Sigmoid colon (tissue), 7 donors: ENCODE data around the gene MTCL1. TPM values are rescaled to one million over a fixed set of nuclear protein-coding genes. Genes with fewer than 3 reads are reported as not detected.

Source experiments
- DNase-seq: peaks from one replicate; pipeline ENCODE4 v3.0.0-alpha.2; 2019
- H3K27ac ChIP-seq, 4 donors: fragments of 200-600 bp; sonication (generic); one replicate each; pipeline ENCODE4 v1.5.1; 2016 to 2019; ENCODE audit warnings: mild to moderate bottlenecking in 1 of 4
- H3K27me3 ChIP-seq, 3 donors: fragments of 200-600 bp; sonication (generic); one replicate each; pipeline ENCODE4 v1.5.1; 2019; ENCODE audit warnings: mild to moderate bottlenecking in 1 of 3
- H3K36me3 ChIP-seq, 4 donors: fragments of 200-600 bp; sonication (generic); one replicate each; pipeline ENCODE4 v1.5.1; 2016 to 2019
- H3K4me1 ChIP-seq, 4 donors: fragments of 200-600 bp; sonication (generic); one replicate each; pipeline ENCODE4 v1.5.1; 2017 to 2019
- H3K4me3 ChIP-seq, 4 donors: fragments of 200-600 bp; sonication (generic); one replicate each; pipeline ENCODE4 v1.5.1; 2017 to 2019; ENCODE audit warnings: mild to moderate bottlenecking in 2 of 4, moderate library complexity in 1 of 4
- H3K9me3 ChIP-seq, 4 donors: fragments of 200-600 bp in 3 of 4; sonication (generic) in 3 of 4; one replicate each; pipeline versions ENCODE4 v1.5.1 to v1.6.1; 2013 to 2019
- EP300 ChIP-seq, 4 donors: sonication (generic); formaldehyde crosslinking; IDR thresholded peaks; one replicate each; pipeline ENCODE4 v1.6.1; 2017; ENCODE audit warnings: antibody characterized with exemption in 4 of 4
- POLR2A ChIP-seq, 2 donors: fragments of 450-650 bp; IDR thresholded peaks; one replicate each; pipeline ENCODE4 v1.6.1; 2016; ENCODE audit warnings: antibody characterized with exemption in 2 of 2, mild to moderate bottlenecking in 2 of 2, moderate library complexity in 2 of 2
- POLR2AphosphoS5 ChIP-seq, 4 donors: sonication (generic); formaldehyde crosslinking; IDR thresholded peaks; one replicate each; pipeline ENCODE4 v1.6.1; 2017; ENCODE audit warnings: antibody characterized with exemption in 4 of 4
- WGBS, 2 donors: extraction: QIAGEN DNeasy Blood & Tissue Kit; methylation state at CpG; one replicate each; pipeline ENCODE4 v1.1.7; 2013; 5-methylcytosine and 5-hydroxymethylcytosine counted together
- intact Hi-C: fragments of 100-400 bp; cut with DNase I; formaldehyde crosslinking; loops from one replicate; pipeline ENCODE4 v1.15.1; 2023
- polyA plus RNA-seq, 3 donors: library from polyadenylated mRNA; stranded (reverse); fragments of 200-250 nt; gene quantifications; one replicate each; pipeline ENCODE4 v1.2.3, GENCODE V29; 2013
- total RNA-seq, 4 donors: library from RNA; depleted of rRNA; stranded (reverse); fragments of >200 nt; gene quantifications; one replicate each; pipeline ENCODE4 v1.1.0, GENCODE V29; 2016
- TF ChIP-seq, protein P1 (sequence below), 4 experiments: fragments of 450-650 bp in 3 of 4; fragments of 200-600 bp in 1 of 4; IDR thresholded peaks; one replicate each; pipeline ENCODE4 v1.5.1; 2016 to 2019; ENCODE audit warnings: antibody characterized with exemption in 4 of 4, mild to moderate bottlenecking in 3 of 4, moderate library complexity in 2 of 4
- donor health status: healthy with polysubstance abuse.
- donor health status: Bipolar disorder and iron deficiency.
- donor health status: healthy.

MTCL1 gene
- total and polyA plus RNA-seq, 7 donors = 0.69 to 133 (median 58.5) TPM

DNA sequence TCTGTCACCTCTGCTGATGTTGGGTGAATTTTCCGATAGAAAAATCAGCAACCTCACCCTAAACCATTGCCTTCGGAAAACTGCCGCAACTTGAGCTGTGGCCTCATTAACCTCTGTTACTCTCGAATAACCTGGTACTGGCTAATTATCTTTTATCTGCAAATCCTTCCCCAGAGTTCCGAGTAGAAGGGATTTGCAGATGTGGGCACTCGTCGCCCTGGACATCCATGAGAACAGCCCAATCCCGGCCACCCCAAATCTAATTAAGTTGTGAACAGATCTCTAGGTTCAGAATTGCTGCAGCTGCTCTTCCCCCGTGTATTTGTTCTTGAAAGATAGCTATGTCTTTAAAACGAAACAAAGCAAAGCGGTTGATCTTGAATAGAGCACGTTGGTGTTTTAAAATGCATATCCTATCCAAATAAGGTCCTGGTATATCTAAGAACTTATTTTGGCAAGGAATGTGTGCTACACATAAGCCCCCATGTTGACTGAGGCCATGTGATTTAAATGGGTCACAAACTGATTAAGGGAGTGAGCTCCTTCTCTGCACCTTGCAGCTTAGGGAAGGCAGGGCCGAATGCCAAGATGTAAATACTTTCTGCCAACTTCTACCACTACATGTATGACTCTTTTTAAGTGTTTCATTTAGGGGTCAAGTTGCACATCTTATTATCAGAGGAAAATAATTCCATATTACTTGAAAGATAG lies 88.2 kb downstream of the MTCL1 start:
- Histone ChIP-seq H3K36me3 (peaks cover 0 to 32% (median 15%) of the 10 kb centered on the region in 4 donors), H3K4me3 (no peak overlapping the region), H3K27ac (peak overlapping the region in 3 of 4 donors; percentile 80 to 93 (median 82)), H3K9me3 (no peaks in the 10 kb centered on the region), H3K4me1 (peaks cover 0 to 68% (median 46%) of the 10 kb centered on the region in 4 donors), H3K27me3 (no peaks in the 10 kb centered on the region)
- intact Hi-C loops = no loop called here
- 48 to 79% methylated on average over 13 of the region's 13 CpGs for WGBS, 2 donors
- DNase-seq = no peak
- no peak for TF ChIP-seq POLR2A (IDR thresholded peaks at IDR 0.05)
- no peak for TF ChIP-seq POLR2AphosphoS5 (IDR thresholded peaks at IDR 0.05)
- TF ChIP-seq, protein P1, sequence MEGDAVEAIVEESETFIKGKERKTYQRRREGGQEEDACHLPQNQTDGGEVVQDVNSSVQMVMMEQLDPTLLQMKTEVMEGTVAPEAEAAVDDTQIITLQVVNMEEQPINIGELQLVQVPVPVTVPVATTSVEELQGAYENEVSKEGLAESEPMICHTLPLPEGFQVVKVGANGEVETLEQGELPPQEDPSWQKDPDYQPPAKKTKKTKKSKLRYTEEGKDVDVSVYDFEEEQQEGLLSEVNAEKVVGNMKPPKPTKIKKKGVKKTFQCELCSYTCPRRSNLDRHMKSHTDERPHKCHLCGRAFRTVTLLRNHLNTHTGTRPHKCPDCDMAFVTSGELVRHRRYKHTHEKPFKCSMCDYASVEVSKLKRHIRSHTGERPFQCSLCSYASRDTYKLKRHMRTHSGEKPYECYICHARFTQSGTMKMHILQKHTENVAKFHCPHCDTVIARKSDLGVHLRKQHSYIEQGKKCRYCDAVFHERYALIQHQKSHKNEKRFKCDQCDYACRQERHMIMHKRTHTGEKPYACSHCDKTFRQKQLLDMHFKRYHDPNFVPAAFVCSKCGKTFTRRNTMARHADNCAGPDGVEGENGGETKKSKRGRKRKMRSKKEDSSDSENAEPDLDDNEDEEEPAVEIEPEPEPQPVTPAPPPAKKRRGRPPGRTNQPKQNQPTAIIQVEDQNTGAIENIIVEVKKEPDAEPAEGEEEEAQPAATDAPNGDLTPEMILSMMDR (IDR thresholded peaks at IDR 0.05) = no peak
- no peak for TF ChIP-seq EP300 (IDR thresholded peaks at IDR 0.05)

DNA sequence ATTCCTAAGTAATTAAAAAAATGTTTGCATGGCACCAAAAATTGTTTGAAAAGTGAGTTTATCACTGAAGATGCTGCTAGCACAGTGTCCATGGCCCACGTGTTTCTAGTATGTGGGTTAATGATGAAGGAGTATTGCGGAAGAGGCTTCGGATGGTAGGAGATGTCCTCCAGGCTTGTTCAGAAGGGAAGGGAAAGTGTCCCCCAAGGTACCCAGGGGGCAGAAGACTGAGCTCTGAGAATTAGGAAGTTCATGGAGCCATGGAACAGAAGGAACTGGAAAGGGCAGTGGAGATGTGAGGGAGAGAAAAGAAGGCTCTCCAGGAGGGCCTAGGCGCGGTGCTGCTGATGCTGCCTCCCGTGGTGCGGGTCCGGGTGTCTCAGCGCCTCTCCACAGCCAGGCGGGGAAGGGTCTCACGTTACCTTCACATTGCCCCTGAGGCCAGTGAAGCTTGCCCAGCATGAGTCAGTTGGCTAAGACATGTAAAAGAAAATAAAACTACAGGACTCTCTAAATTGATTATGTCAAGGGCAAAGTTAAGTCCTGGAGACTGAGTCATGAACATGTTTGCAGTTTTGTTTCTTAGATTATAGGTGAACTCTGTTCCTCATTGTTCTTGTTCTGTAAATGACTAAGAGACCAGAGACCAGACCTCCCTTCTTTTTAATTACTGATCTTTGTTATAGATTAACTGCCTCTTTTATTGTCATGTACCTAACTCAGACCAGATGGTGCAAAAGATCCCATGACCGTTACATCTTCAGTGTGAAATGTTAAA lies 89.0 kb downstream of the MTCL1 start:
- 32 to 75% methylated on average over 12 of the region's 12 CpGs for WGBS, 2 donors
- H3K27me3 ChIP-seq = no peaks in the 10 kb centered on the region
- peaks cover 0 to 28% (median 16%) of the 10 kb centered on the region in 4 donors for H3K36me3 ChIP-seq
- H3K4me3 ChIP-seq = no peak overlapping the region
- H3K27ac ChIP-seq = peak overlapping the region in 3 of 4 donors; percentile 80 to 93 (median 82)
- H3K9me3 ChIP-seq = no peaks in the 10 kb centered on the region
- no peak for DNase-seq
- TF ChIP-seq POLR2A (IDR thresholded peaks at IDR 0.05) (no peak), EP300 (IDR thresholded peaks at IDR 0.05) (no peak), POLR2AphosphoS5 (IDR thresholded peaks at IDR 0.05) (no peak)
- TF ChIP-seq, protein P1 (IDR thresholded peaks at IDR 0.05) = no peak
- intact Hi-C loops = no loop called here
- peaks cover 0 to 75% (median 53%) of the 10 kb centered on the region in 4 donors for H3K4me1 ChIP-seq

DNA sequence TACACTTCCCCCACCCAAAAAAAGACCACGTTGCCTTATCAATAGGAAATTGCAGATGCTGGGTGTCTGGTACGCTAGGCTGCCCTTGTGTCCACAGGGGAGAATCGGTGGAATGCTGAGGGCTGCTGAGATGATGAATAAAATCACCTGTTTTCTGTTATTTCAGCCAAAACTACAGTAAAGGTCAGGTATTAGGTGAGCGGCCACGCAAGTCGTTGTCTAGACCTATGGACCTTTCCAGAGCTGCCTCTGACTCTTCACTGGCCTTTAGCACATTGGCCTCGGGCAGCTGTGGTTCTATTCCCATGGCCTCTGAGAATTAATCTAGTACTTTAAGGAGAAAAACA lies 89.6 kb downstream of the MTCL1 start:
- intact Hi-C loops = no loop called here
- H3K27ac ChIP-seq = peak overlapping the region in 3 of 4 donors; percentile 80 to 93 (median 82)

GRCh38 chr18:8795586-8796325 lies 90.4 kb downstream of the MTCL1 start:
- DNase-seq = no peak
- WGBS, 2 donors = 62 to 82% methylated on average over 10 of the region's 10 CpGs
- H3K4me1 ChIP-seq = peaks cover 0 to 89% (median 66%) of the 10 kb centered on the region in 4 donors

More for the DNA sequence above, 89.6 kb downstream of the MTCL1 start:
- Histone ChIP-seq H3K36me3 (peaks cover 0 to 28% (median 14%) of the 10 kb centered on the region in 4 donors), H3K9me3 (no peaks in the 10 kb centered on the region), H3K27me3 (no peaks in the 10 kb centered on the region), H3K4me3 (no peak overlapping the region), H3K4me1 (peaks cover 0 to 81% (median 59%) of the 10 kb centered on the region in 4 donors)
- no peak for DNase-seq
- TF ChIP-seq EP300 (IDR thresholded peaks at IDR 0.05) (no peak), POLR2A (IDR thresholded peaks at IDR 0.05) (no peak), POLR2AphosphoS5 (IDR thresholded peaks at IDR 0.05) (no peak)
- TF ChIP-seq, protein P1 (IDR thresholded peaks at IDR 0.05) = no peak
- 19 to 69% methylated on average over 7 of the region's 7 CpGs for WGBS, 2 donors

More at GRCh38 chr18:8795586-8796325, 90.4 kb downstream of the MTCL1 start:
- Histone ChIP-seq H3K36me3 (peaks cover 0 to 28% (median 13%) of the 10 kb centered on the region in 4 donors), H3K27me3 (no peaks in the 10 kb centered on the region), H3K4me3 (no peak overlapping the region), H3K9me3 (no peaks in the 10 kb centered on the region), H3K27ac (peak overlapping the region in 3 of 4 donors; percentile 80 to 93 (median 82))
- TF ChIP-seq POLR2A (IDR thresholded peaks at IDR 0.05) (no peak), POLR2AphosphoS5 (IDR thresholded peaks at IDR 0.05) (no peak), EP300 (IDR thresholded peaks at IDR 0.05) (no peak)
- TF ChIP-seq, protein P1 (IDR thresholded peaks at IDR 0.05) = no peak
- intact Hi-C loops = no loop called here
